Neural progenitor cell (in vitro differentiated cells): ENCODE measurements around the gene GMPPA. TPM values are rescaled to one million over a fixed set of nuclear protein-coding genes. Genes with fewer than 3 reads are reported as not detected.

Source experiments
- DNase-seq: peaks from one replicate; pipeline ENCODE4 v3.0.0-alpha.2; 2016; ENCODE audit warnings: low spot score
- H2AFZ ChIP-seq: fragments of 200-600 bp; sonication (generic); replicated peaks from 2 replicates; pipeline ENCODE4 v1.6.1; 2016; ENCODE audit warnings: antibody characterized with exemption
- H3F3A ChIP-seq: fragments of 200-600 bp; sonication (generic); 2 replicates; pipeline ENCODE4 v1.6.1; 2016; ENCODE audit warnings: antibody characterized with exemption, low read depth
- H3K27ac ChIP-seq: fragments of 200-600 bp; sonication (generic); 2 replicates; pipeline ENCODE4 v1.5.1; 2016; ENCODE audit warnings: mild to moderate bottlenecking
- H3K27me3 ChIP-seq: fragments of 200-600 bp; sonication (generic); 2 replicates; pipeline ENCODE4 v1.6.1; 2016; ENCODE audit warnings: mild to moderate bottlenecking, moderate library complexity
- H3K36me3 ChIP-seq: fragments of 200-600 bp; sonication (generic); 2 replicates; pipeline ENCODE4 v1.5.1; 2016
- H3K4me1 ChIP-seq: fragments of 200-600 bp; sonication (generic); 2 replicates; pipeline ENCODE4 v1.6.1; 2016; ENCODE audit warnings: mixed run types
- H3K4me2 ChIP-seq: fragments of 200-600 bp; sonication (generic); 2 replicates; pipeline ENCODE4 v1.6.1; 2016
- H3K4me3 ChIP-seq: fragments of 200-600 bp; sonication (generic); 2 replicates; pipeline ENCODE4 v1.5.1; 2016
- H3K79me2 ChIP-seq: fragments of 200-600 bp; sonication (generic); 2 replicates; pipeline ENCODE4 v1.6.1; 2016; ENCODE audit warnings: low read depth
- H3K9ac ChIP-seq: fragments of 200-600 bp; sonication (generic); 2 replicates; pipeline ENCODE4 v1.6.1; 2016
- H3K9me3 ChIP-seq: fragments of 200-600 bp; sonication (generic); 2 replicates; pipeline ENCODE4 v1.5.1; 2016; ENCODE audit warnings: low read depth
- H4K20me1 ChIP-seq: fragments of 200-600 bp; sonication (generic); 2 replicates; pipeline ENCODE4 v1.6.1; 2016; ENCODE audit warnings: low read depth
- H3K27ac Mint-ChIP-seq: 3 replicates; pipeline ENCODE4 v1.8.0; 2021; ENCODE audit warnings: mixed read lengths
- H3K27me3 Mint-ChIP-seq: 2 replicates; pipeline ENCODE4 v1.8.0; 2022; ENCODE audit warnings: low read depth, mild to moderate bottlenecking, inconsistent platforms, moderate library complexity, mixed read lengths; ENCODE audit not compliant: insufficient read depth
- H3K36me3 Mint-ChIP-seq: 3 replicates; pipeline ENCODE4 v1.8.0; 2021; ENCODE audit warnings: mixed read lengths
- H3K4me1 Mint-ChIP-seq: 3 replicates; pipeline ENCODE4 v1.8.0; 2021; ENCODE audit warnings: mixed read lengths
- H3K4me3 Mint-ChIP-seq: 3 replicates; pipeline ENCODE4 v1.8.0; 2021; ENCODE audit warnings: mild to moderate bottlenecking, moderate library complexity, mixed read lengths
- H3K9me3 Mint-ChIP-seq: 3 replicates; pipeline ENCODE4 v1.8.0; 2020; ENCODE audit warnings: mixed read lengths
- CTCF ChIP-seq: fragments of 200-600 bp; sonication (generic); IDR thresholded peaks from 2 replicates; pipeline ENCODE4 v1.5.1; 2017; ENCODE audit warnings: antibody characterized with exemption, mild to moderate bottlenecking
- EZH2 ChIP-seq: fragments of 200-600 bp; sonication (generic); IDR thresholded peaks from 2 replicates; pipeline ENCODE4 v1.6.1; 2017; ENCODE audit warnings: antibody characterized with exemption, mild to moderate bottlenecking, moderate library complexity
- EZH2phosphoT487 ChIP-seq: fragments of 200-600 bp; sonication (generic); IDR thresholded peaks from 2 replicates; pipeline ENCODE4 v1.6.1; 2017; ENCODE audit warnings: antibody characterized with exemption
- total RNA-seq: library from RNA; depleted of rRNA; stranded (reverse); fragments of >200 nt; gene quantifications from 2 replicates; pipeline ENCODE4 v1.2.3, GENCODE V29; 2015; ENCODE audit warnings: low replicate concordance

GMPPA gene
- total RNA-seq, 1 donor from 2014 or later, result 49.3 TPM

- TF ChIP-seq EZH2, result peak; percentile 59
- TF ChIP-seq EZH2phosphoT487, result peak; percentile 2
- TF ChIP-seq CTCF, result no peak
- no peak overlapping the region for H3K27ac ChIP-seq
- H3K79me2 ChIP-seq, result no peaks in the 10 kb centered on the region
- H3K9ac ChIP-seq, result no peak overlapping the region
- Mint-ChIP-seq H3K27ac (no peak overlapping the region), H3K36me3 (peaks cover 5% of the 10 kb centered on the region), H3K4me3 (peak overlapping the region; percentile 88), H3K9me3 (no peaks in the 10 kb centered on the region), H3K27me3 (peaks cover 20% of the 10 kb centered on the region), H3K4me1 (peaks cover 11% of the 10 kb centered on the region)
- peak overlapping the region; percentile 82 for H3K4me3 ChIP-seq
- H3K9me3 ChIP-seq, result no peaks in the 10 kb centered on the region
- H3K4me2 ChIP-seq, result peak overlapping the region; percentile 98
- H2AFZ ChIP-seq, result peak overlapping the region; percentile 86
- H4K20me1 ChIP-seq, result peaks cover 14% of the 10 kb centered on the region
- peak; percentile 94 for DNase-seq
- no peaks in the 10 kb centered on the region for H3F3A ChIP-seq
- H3K27me3 ChIP-seq, result peaks cover 39% of the 10 kb centered on the region
- H3K4me1 ChIP-seq, result peaks cover 5% of the 10 kb centered on the region
- H3K36me3 ChIP-seq, result no peaks in the 10 kb centered on the region
These were observed 53.9 kb downstream of the GMPPA start for GRCh38 chr2:219552382-219553167.

DNA sequence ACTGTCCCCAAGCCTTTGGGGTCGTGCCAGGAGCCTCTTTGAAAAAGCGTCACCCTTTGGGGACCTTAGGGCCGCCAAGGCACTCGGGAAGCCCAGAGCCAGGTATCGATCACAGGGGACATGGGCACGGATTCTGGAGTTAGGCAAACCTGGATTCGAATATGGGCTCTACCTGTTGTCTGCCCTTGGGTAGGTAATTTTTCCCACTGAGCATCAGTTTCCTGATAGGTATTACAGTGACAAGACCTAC, 54.4 kb downstream of the GMPPA start:
- TF ChIP-seq CTCF (no peak), EZH2 (no peak), EZH2phosphoT487 (no peak)
- peaks cover 5% of the 10 kb centered on the region for H3K36me3 Mint-ChIP-seq
- H3K27me3 Mint-ChIP-seq, result peaks cover 20% of the 10 kb centered on the region
- Histone ChIP-seq H3K9me3 (no peaks in the 10 kb centered on the region), H2AFZ (no peak overlapping the region), H3F3A (no peaks in the 10 kb centered on the region), H3K27ac (no peak overlapping the region), H3K4me1 (peaks cover 5% of the 10 kb centered on the region), H3K4me2 (peak overlapping the region; percentile 98), H3K27me3 (peaks cover 39% of the 10 kb centered on the region), H3K36me3 (no peaks in the 10 kb centered on the region), H3K9ac (no peak overlapping the region), H3K4me3 (peak overlapping the region; percentile 82), H3K79me2 (no peaks in the 10 kb centered on the region), H4K20me1 (peaks cover 14% of the 10 kb centered on the region)
- peak overlapping the region; percentile 80 for H3K4me3 Mint-ChIP-seq
- no peak overlapping the region for H3K27ac Mint-ChIP-seq
- no peaks in the 10 kb centered on the region for H3K9me3 Mint-ChIP-seq
- H3K4me1 Mint-ChIP-seq, result peaks cover 11% of the 10 kb centered on the region
- no peak for DNase-seq

- Histone ChIP-seq H3K4me3 (no peak overlapping the region), H3K9me3 (no peaks in the 10 kb centered on the region), H3K9ac (no peak overlapping the region), H3K27me3 (peaks cover 39% of the 10 kb centered on the region), H4K20me1 (peaks cover 14% of the 10 kb centered on the region), H3K27ac (no peak overlapping the region), H3K4me2 (peak overlapping the region; percentile 98), H3F3A (no peaks in the 10 kb centered on the region), H2AFZ (no peak overlapping the region), H3K4me1 (peaks cover 5% of the 10 kb centered on the region), H3K79me2 (no peaks in the 10 kb centered on the region), H3K36me3 (no peaks in the 10 kb centered on the region)
- TF ChIP-seq EZH2phosphoT487 (no peak), CTCF (no peak), EZH2 (no peak)
- Mint-ChIP-seq H3K27me3 (peaks cover 20% of the 10 kb centered on the region), H3K36me3 (peaks cover 6% of the 10 kb centered on the region), H3K27ac (peak overlapping the region; percentile 33), H3K9me3 (no peaks in the 10 kb centered on the region), H3K4me1 (peaks cover 11% of the 10 kb centered on the region), H3K4me3 (peak overlapping the region; percentile 80)
- no peak for DNase-seq
These were observed 54.8 kb downstream of the GMPPA start for GRCh38 chr2:219553463-219553963.
